K562 (cell line): Measurements from ENCODE around the gene PRCP. TPM values are rescaled to one million over a fixed set of nuclear protein-coding genes. Genes with fewer than 3 reads are reported as not detected.

Source experiments
- CBFA2T2 ChIP-seq: fragments of 450-650 bp; conservative IDR thresholded peaks from 2 replicates; pipeline ENCODE4 v1.6.1; 2017; ENCODE audit warnings: mild to moderate bottlenecking
- FIP1L1 ChIP-seq: fragments of 200-400 bp; formaldehyde crosslinking; IDR thresholded peaks from 2 replicates; pipeline ENCODE4 v1.6.1; 2018; ENCODE audit warnings: mild to moderate bottlenecking, low read depth, low read length; ENCODE audit not compliant: poor library complexity, severe bottlenecking
- GATA2 ChIP-seq: sonication (generic); formaldehyde crosslinking; IDR thresholded peaks from 2 replicates; pipeline ENCODE4 v1.4.0; 2020; ENCODE audit warnings: mild to moderate bottlenecking, missing genetic modification reagents
- MBD2 ChIP-seq: sonication (generic); IDR thresholded peaks from 2 replicates; pipeline ENCODE4 v1.6.1; 2016; ENCODE audit warnings: low read depth, borderline replicate concordance
- NUFIP1 ChIP-seq: fragments of 450-650 bp; IDR thresholded peaks from 2 replicates; pipeline ENCODE4 v1.6.1; 2018; ENCODE audit not compliant: partially characterized antibody
- RCOR1 ChIP-seq, 2 experiments: IDR thresholded peaks; 2 replicates each; pipeline ENCODE4 v1.6.1; 2012; ENCODE audit warnings: low read depth in 2 of 2, low read length in 2 of 2, borderline replicate concordance in 1 of 2, improper control_type of control experiment in 1 of 2
- TFAM ChIP-seq: fragments of 250-450 bp; sonication (Bioruptor Pico); conservative IDR thresholded peaks from 2 replicates; pipeline ENCODE4 v1.5.0; 2021; ENCODE audit warnings: mild to moderate bottlenecking, moderate library complexity
- TRIM24 ChIP-seq, 2 experiments: fragments of 450-650 bp; IDR thresholded peaks; 2 replicates each; pipeline ENCODE4 v1.6.1; 2016
- ZC3H11A ChIP-seq: IDR thresholded peaks from 2 replicates; pipeline ENCODE4 v1.6.1; 2012; ENCODE audit warnings: low read depth, low read length, improper control_type of control experiment
- ZEB2 ChIP-seq: fragments of 450-650 bp; IDR thresholded peaks from 2 replicates; pipeline ENCODE4 v1.6.1; 2016
- ZNF699 ChIP-seq: fragments of 250-450 bp; sonication (Bioruptor Pico); IDR thresholded peaks from 2 replicates; pipeline ENCODE4 v1.8.0; 2021; ENCODE audit warnings: mild to moderate bottlenecking, moderate library complexity; ENCODE audit not compliant: insufficient replicate concordance
- polyA plus RNA-seq, 8 experiments: library from polyadenylated mRNA; depleted of rRNA in 4 of 8; stranded (reverse) in 5 of 8; unstranded in 3 of 8; fragments of >200 nt; fragmentation: Nextera tagmentation in 2 of 8; fragmentation: Illumina TruSeq in 1 of 8; extraction: Ambion mirVana in 2 of 8; extraction: Trizol in 1 of 8; gene quantifications; 2 replicates each; pipeline versions ENCODE4 v1.2.1 to v1.2.3, GENCODE V29; 2011 to 2014; ENCODE audit warnings: inconsistent platforms in 1 of 8, missing spikeins in 1 of 8
- total RNA-seq, 7 experiments: library from RNA; depleted of rRNA in 6 of 7; stranded (reverse); fragments of >200 nt in 6 of 7; fragmentation: Illumina TruSeq in 2 of 7; extraction: Trizol in 2 of 7; gene quantifications; 2 replicates each; pipeline versions ENCODE4 v1.2.1 to v1.2.3, GENCODE V29; 2011 to 2021; ENCODE audit warnings: low replicate concordance in 1 of 7
- TF ChIP-seq, protein P1 (sequence below): fragments of 450-650 bp; IDR thresholded peaks from 2 replicates; pipeline ENCODE4 v1.6.1; 2016

Gene PRCP
- total and polyA plus RNA-seq, 9 of the 15 experiments (the other 6 are each of a cell fraction or from before 2014, with no cell fraction given) = 9.5 to 43.1 (median 23.2) TPM

DNA sequence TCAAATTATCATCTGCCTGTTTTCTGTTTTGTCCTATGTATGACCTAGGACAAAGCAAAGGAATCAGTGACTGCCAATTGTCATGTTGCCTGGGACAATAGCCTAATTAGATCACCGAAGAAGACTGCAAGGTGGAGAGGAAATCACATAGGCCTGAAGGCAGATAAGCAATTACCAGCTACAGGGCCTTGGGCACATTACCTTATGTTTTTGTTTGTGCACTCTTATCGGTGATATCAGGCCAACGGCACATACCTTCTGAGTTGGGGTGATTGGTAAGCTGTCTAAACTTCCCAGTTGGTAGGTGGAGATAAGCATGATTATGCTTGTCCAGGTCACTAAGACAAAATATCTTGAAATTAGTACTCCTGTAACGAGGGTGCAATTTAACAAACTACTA, 108.5 kb downstream of the PRCP start (continued):
- no peak for TF ChIP-seq ZC3H11A
- TF ChIP-seq NUFIP1 = no peak
- peak; percentile 98 for TF ChIP-seq ZEB2
- TF ChIP-seq GATA2 (CRISPR knock-in tag) = peak; percentile 72; the same call in 1 of the 2 replicates
- TF ChIP-seq MBD2 = peak; percentile 61; the same call in 1 of the 2 replicates
- peak; percentile 91 to 95 for TF ChIP-seq RCOR1 (IDR thresholded peaks at IDR 0.05; ENCODE audit: borderline replicate concordance in 1 of 2, low read depth in 2 of 2, low read length in 2 of 2)
- no peak for TF ChIP-seq TFAM (CRISPR knock-in tag)
- TF ChIP-seq TRIM24 (IDR thresholded peaks at IDR 0.05) = peak; percentile 90 to 95
- TF ChIP-seq, protein P1, sequence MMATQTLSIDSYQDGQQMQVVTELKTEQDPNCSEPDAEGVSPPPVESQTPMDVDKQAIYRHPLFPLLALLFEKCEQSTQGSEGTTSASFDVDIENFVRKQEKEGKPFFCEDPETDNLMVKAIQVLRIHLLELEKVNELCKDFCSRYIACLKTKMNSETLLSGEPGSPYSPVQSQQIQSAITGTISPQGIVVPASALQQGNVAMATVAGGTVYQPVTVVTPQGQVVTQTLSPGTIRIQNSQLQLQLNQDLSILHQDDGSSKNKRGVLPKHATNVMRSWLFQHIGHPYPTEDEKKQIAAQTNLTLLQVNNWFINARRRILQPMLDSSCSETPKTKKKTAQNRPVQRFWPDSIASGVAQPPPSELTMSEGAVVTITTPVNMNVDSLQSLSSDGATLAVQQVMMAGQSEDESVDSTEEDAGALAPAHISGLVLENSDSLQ = no peak
- TF ChIP-seq FIP1L1 = no peak
- no peak for TF ChIP-seq ZNF699 (CRISPR knock-in tag)
- peak; percentile 97 for TF ChIP-seq CBFA2T2
